SKM-1 (cell line): Measurements from ENCODE around the gene HNF1A.

Experiments
- DNase-seq: peaks from one replicate; lab custom pipeline; 2025; ENCODE audit not compliant: unreplicated experiment; lab: John Stamatoyannopoulos, UW

Gene HNF1A

GRCh38 chr12:120988234-120988633 lies 9.9 kb downstream of the HNF1A start:
- DNase-seq = no peak

GRCh38 chr12:120988658-120989057 lies 10.3 kb downstream of the HNF1A start:
- DNase-seq = no peak

- no peak for DNase-seq
Observed at GRCh38 chr12:120989687-120990086, 11.3 kb downstream of the HNF1A start.

GRCh38 chr12:120990487-120991055 lies 12.2 kb downstream of the HNF1A start:
- no peak for DNase-seq

GRCh38 chr12:120991965-120992364 lies 13.6 kb downstream of the HNF1A start:
- no peak for DNase-seq

GRCh38 chr12:120992989-120993388 lies 14.6 kb downstream of the HNF1A start:
- no peak for DNase-seq

- no peak for DNase-seq
Observed at GRCh38 chr12:120993496-120993895, 15.2 kb downstream of the HNF1A start.

GRCh38 chr12:120994059-120994458 lies 15.7 kb downstream of the HNF1A start:
- no peak for DNase-seq

GRCh38 chr12:120994589-120995337 lies 16.4 kb downstream of the HNF1A start:
- no peak for DNase-seq

GRCh38 chr12:120996133-120996746 lies 17.9 kb downstream of the HNF1A start:
- DNase-seq = no peak

GRCh38 chr12:120997448-120997847 lies 19.1 kb downstream of the HNF1A start:
- no peak for DNase-seq

- no peak for DNase-seq
Observed at GRCh38 chr12:120998435-120998834, 20.1 kb downstream of the HNF1A start.

- no peak for DNase-seq
Observed at GRCh38 chr12:120999191-121000120, 21.1 kb downstream of the HNF1A start.

GRCh38 chr12:121000530-121000929 lies 22.2 kb downstream of the HNF1A start:
- DNase-seq = no peak

GRCh38 chr12:121001060-121001459 lies 22.7 kb downstream of the HNF1A start:
- DNase-seq = no peak

- no peak for DNase-seq
Observed at GRCh38 chr12:121001841-121002483, 23.6 kb downstream of the HNF1A start.

- no peak for DNase-seq
Observed at GRCh38 chr12:121003650-121004049, 25.3 kb downstream of the HNF1A start.

- DNase-seq = no peak
Observed at GRCh38 chr12:121004253-121004815, 26.0 kb downstream of the HNF1A start.

GRCh38 chr12:121005346-121005815 lies 27.0 kb downstream of the HNF1A start:
- no peak for DNase-seq

GRCh38 chr12:121008347-121009098 lies 30.2 kb downstream of the HNF1A start:
- DNase-seq = no peak
